Transverse colon (tissue), 4 donors: ENCODE data around the gene EPC2. TPM values are rescaled to one million over a fixed set of nuclear protein-coding genes. Genes with fewer than 3 reads are reported as not detected.

Experiments
- DNase-seq: peaks from one replicate; pipeline ENCODE4 v3.0.0-alpha.2; 2019
- H3K27ac ChIP-seq, 4 donors: fragments of 200-600 bp; sonication (generic); 2 replicates each; pipeline ENCODE4 v1.5.1; 2016 to 2018; ENCODE audit warnings: inconsistent platforms in 4 of 4
- H3K27me3 ChIP-seq: fragments of 200-600 bp; sonication (generic); 2 replicates; pipeline ENCODE4 v1.5.1; 2017; ENCODE audit warnings: inconsistent platforms
- H3K36me3 ChIP-seq, 4 donors: fragments of 200-600 bp; sonication (generic); 2 replicates each; pipeline ENCODE4 v1.5.1; 2017 to 2019; ENCODE audit warnings: inconsistent platforms in 4 of 4
- H3K4me1 ChIP-seq, 4 donors: fragments of 200-600 bp; sonication (generic); 2 replicates each; pipeline ENCODE4 v1.5.1; 2017 to 2020; ENCODE audit warnings: inconsistent platforms in 4 of 4
- H3K4me3 ChIP-seq, 4 donors: fragments of 200-600 bp; sonication (generic); 1 replicate in 1 of 4; 2 replicates in 3 of 4; pipeline versions ENCODE4 v1.5.1 to v1.6.1; 2017 to 2019; ENCODE audit warnings: inconsistent platforms in 4 of 4
- H3K9me3 ChIP-seq, 2 donors: fragments of 200-600 bp; sonication (generic); 2 replicates each; pipeline ENCODE4 v1.5.1; 2017 to 2019; ENCODE audit warnings: inconsistent platforms in 2 of 2
- EP300 ChIP-seq: sonication (generic); formaldehyde crosslinking; IDR thresholded peaks from one replicate; pipeline ENCODE4 v1.6.1; 2017; ENCODE audit warnings: antibody characterized with exemption, low read depth
- POLR2A ChIP-seq: fragments of 450-650 bp; IDR thresholded peaks from one replicate; pipeline ENCODE4 v1.6.1; 2016; ENCODE audit warnings: antibody characterized with exemption, mild to moderate bottlenecking, moderate library complexity
- POLR2AphosphoS5 ChIP-seq, 3 donors: sonication (generic); formaldehyde crosslinking; IDR thresholded peaks; one replicate each; pipeline ENCODE4 v1.6.1; 2016; ENCODE audit warnings: antibody characterized with exemption in 3 of 3
- WGBS, 2 donors: methylation state at CpG; one replicate each; pipeline ENCODE4 v1.1.5; 2018; ENCODE audit warnings: low coverage in 1 of 2; 5-methylcytosine and 5-hydroxymethylcytosine counted together
- in situ Hi-C, 4 donors: fragments of 200-750 bp; cut with MboI; loops; one replicate each; pipeline versions ENCODE4 v1.15.0 to v1.15.1; 2017; ENCODE audit warnings: low sequenced_read_pairs in 3 of 4, low pct_ligation_motif_present in 1 of 4, low pct_unique_long_range_greater_than_20kb in 1 of 4
- intact Hi-C: fragments of 100-400 bp; cut with DNase I; formaldehyde crosslinking; loops from one replicate; pipeline ENCODE4 v1.15.1; 2023; ENCODE audit warnings: low total_unique reads
- total RNA-seq, 4 donors: library from RNA; depleted of rRNA; stranded (reverse); fragments of >200 nt; gene quantifications; one replicate each; pipeline ENCODE4 v1.1.0, GENCODE V29; 2016
- TF ChIP-seq, protein P1 (sequence below), 5 experiments: fragments of 200-600 bp in 3 of 5; fragments of 450-650 bp in 2 of 5; sonication (generic) in 3 of 5; IDR thresholded peaks; 1 replicate in 2 of 5; 2 replicates in 3 of 5; pipeline ENCODE4 v1.5.1; 2016 to 2017; ENCODE audit warnings: antibody characterized with exemption in 5 of 5, inconsistent platforms in 3 of 5, mild to moderate bottlenecking in 2 of 5, moderate library complexity in 1 of 5

EPC2 gene
- total RNA-seq, 4 donors from 2014 or later: 18.3 to 40.4 (median 25.7) TPM

DNA sequence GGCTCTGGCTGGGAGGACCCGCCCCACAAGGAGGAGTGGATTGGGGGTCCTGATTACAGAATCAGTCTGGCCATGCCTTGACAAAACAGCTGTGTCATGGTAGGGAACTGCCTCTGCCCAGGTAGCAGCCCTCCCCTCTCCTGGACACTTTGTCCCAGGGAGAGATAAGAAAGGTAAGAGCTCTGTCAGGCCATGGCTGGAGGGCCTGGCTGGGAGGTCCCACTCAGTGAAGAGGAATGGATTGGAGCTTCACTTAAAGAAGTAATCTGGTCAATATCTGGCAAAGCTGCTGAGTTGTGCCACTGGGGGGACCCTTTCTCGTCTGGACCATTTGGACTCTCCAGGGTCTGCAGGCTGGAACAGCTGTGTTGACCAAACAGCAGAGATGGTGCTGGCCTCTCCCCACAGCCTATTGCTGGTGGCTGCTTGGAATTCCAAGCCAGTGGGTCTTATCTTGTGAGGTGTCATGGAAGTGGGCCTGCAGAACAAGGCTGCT is 75.4 kb downstream of the EPC2 start:
- no peak overlapping the region for H3K27ac ChIP-seq
- H3K4me3 ChIP-seq: no peak overlapping the region
- in situ Hi-C loops (no loop called here), intact Hi-C loops (no loop called here)
- H3K36me3 ChIP-seq: no peaks in the 10 kb centered on the region
- peaks cover 0 to 21% (median 13%) of the 10 kb centered on the region in 4 donors for H3K4me1 ChIP-seq
- TF ChIP-seq, protein P1, sequence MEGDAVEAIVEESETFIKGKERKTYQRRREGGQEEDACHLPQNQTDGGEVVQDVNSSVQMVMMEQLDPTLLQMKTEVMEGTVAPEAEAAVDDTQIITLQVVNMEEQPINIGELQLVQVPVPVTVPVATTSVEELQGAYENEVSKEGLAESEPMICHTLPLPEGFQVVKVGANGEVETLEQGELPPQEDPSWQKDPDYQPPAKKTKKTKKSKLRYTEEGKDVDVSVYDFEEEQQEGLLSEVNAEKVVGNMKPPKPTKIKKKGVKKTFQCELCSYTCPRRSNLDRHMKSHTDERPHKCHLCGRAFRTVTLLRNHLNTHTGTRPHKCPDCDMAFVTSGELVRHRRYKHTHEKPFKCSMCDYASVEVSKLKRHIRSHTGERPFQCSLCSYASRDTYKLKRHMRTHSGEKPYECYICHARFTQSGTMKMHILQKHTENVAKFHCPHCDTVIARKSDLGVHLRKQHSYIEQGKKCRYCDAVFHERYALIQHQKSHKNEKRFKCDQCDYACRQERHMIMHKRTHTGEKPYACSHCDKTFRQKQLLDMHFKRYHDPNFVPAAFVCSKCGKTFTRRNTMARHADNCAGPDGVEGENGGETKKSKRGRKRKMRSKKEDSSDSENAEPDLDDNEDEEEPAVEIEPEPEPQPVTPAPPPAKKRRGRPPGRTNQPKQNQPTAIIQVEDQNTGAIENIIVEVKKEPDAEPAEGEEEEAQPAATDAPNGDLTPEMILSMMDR (IDR thresholded peaks at IDR 0.05): no peak
- TF ChIP-seq POLR2AphosphoS5 (IDR thresholded peaks at IDR 0.05) (no peak), POLR2A (no peak), EP300 (no peak)
- no peaks in the 10 kb centered on the region for H3K9me3 ChIP-seq
- H3K27me3 ChIP-seq: no peaks in the 10 kb centered on the region
- WGBS, 2 donors: 52% methylated on average over 2 of the region's 2 CpGs; no CpG with 5 or more reads in 1 of the 2 donors
- DNase-seq: no peak

- H3K4me3 ChIP-seq: no peak overlapping the region
- H3K27me3 ChIP-seq: no peaks in the 10 kb centered on the region
- no peaks in the 10 kb centered on the region for H3K36me3 ChIP-seq
- no peak overlapping the region for H3K27ac ChIP-seq
- in situ Hi-C loops: no loop called here
- intact Hi-C loops: no loop called here
- 45 to 51% methylated on average over 5 to 20 of the region's 20 CpGs for WGBS, 2 donors
- TF ChIP-seq EP300 (no peak), POLR2A (no peak), POLR2AphosphoS5 (IDR thresholded peaks at IDR 0.05) (no peak)
- TF ChIP-seq, protein P1 (IDR thresholded peaks at IDR 0.05): no peak
- H3K9me3 ChIP-seq: no peaks in the 10 kb centered on the region
- no peak for DNase-seq
- H3K4me1 ChIP-seq: peaks cover 0 to 24% (median 13%) of the 10 kb centered on the region in 4 donors
Observed at GRCh38 chr2:148720501-148721001, 76.0 kb downstream of the EPC2 start.

DNA sequence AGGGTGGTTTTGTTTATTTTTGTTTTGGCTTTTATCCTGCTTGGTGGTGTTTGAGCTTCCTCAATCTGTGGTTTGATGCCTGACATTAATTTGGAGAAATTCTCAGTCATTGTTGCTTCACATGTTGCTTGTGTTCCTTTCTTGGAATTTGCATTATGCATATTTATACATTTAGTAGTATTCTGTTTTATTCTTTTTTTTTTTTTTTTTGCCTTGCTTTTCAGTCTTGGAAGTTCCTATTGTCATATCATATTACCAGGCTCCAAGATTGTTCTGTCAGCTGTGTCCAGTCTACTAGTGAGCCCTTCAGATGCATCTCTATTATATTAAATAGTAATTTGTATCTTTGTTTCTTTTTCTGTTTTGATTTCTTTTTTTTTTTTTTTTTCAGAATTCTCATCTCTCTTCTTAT is 77.0 kb downstream of the EPC2 start:
- H3K27ac ChIP-seq: no peak overlapping the region
- TF ChIP-seq, protein P1 (IDR thresholded peaks at IDR 0.05): no peak
- TF ChIP-seq POLR2AphosphoS5 (IDR thresholded peaks at IDR 0.05): no peak
- in situ Hi-C loops (no loop called here), intact Hi-C loops (no loop called here)
- H3K27me3 ChIP-seq: no peaks in the 10 kb centered on the region
- H3K36me3 ChIP-seq: no peaks in the 10 kb centered on the region
- H3K4me1 ChIP-seq: peaks cover 0 to 25% (median 13%) of the 10 kb centered on the region in 4 donors
- H3K4me3 ChIP-seq: no peak overlapping the region
- DNase-seq: no peak
- no peaks in the 10 kb centered on the region for H3K9me3 ChIP-seq

DNA sequence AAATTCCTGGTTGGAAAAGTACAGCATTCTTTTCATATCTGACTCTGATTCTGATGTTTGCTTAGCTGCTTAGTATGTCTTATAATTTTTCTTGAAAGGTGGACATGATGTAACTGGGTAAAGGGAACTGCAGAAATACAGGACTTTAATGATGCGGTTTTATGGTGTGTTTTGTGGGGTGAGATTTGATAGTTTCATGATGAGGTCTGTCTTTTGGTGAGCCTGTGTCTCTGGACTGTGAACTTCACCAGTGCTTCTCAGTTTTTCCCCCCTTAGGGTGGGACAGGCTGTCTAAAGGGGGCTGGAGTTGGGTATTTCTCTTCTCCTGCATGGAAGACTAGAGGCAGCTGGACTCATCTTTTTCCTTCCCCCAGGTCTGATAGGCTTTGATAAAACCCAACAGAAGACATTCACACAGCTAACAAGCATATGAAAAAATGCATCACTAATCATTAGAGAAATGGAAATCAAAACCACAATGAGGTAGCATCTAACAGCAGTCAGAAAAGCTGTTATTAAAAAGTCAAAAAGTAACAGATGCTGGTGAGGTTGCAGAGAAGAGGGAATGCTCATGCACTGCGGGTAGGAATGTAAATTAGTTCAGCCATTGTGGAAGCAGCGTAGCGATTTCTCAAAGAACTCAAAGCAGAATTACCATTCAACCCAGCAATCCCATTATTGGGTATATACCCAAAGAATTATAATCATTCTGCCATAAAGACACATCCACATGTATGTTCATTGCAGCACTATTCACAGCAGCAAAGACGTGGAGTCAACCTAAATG is 77.6 kb downstream of the EPC2 start:
- intact Hi-C loops: no loop called here
- no peak for TF ChIP-seq EP300
- TF ChIP-seq, protein P1 (IDR thresholded peaks at IDR 0.05): no peak
- no peak for TF ChIP-seq POLR2A
- no peak for TF ChIP-seq POLR2AphosphoS5 (IDR thresholded peaks at IDR 0.05)

More for the DNA sequence above, 77.6 kb downstream of the EPC2 start:
- Histone ChIP-seq H3K9me3 (no peaks in the 10 kb centered on the region), H3K4me3 (no peak overlapping the region), H3K36me3 (no peaks in the 10 kb centered on the region), H3K27ac (no peak overlapping the region), H3K27me3 (no peaks in the 10 kb centered on the region), H3K4me1 (peaks cover 0 to 25% (median 13%) of the 10 kb centered on the region in 4 donors)
- no peak for DNase-seq
- in situ Hi-C loops: no loop called here
- 90 to 94% methylated on average over 5 of the region's 5 CpGs for WGBS, 2 donors
